Measurements from ENCODE around the gene AFAP1.

DNA sequence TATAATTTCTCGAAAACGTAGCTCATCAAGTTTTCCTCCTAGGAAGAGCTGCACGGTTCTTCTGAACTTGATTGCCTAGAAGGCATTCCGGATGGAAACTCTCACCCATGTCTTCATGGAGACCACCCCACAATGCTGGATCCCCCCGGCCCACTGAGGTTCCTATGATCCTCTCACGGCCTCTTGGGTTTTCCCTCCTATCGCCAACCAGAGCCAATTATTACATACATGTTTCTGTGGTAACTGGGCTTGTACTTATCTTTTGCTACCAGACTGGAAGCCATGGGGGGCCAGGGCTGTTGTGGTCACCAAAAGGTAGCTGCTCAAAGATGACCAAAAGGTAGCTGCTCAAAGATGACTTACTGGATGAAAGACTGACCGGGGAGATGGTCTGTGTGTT is 131.5 kb downstream of the AFAP1 start:
- TF ChIP-seq, protein P1, sequence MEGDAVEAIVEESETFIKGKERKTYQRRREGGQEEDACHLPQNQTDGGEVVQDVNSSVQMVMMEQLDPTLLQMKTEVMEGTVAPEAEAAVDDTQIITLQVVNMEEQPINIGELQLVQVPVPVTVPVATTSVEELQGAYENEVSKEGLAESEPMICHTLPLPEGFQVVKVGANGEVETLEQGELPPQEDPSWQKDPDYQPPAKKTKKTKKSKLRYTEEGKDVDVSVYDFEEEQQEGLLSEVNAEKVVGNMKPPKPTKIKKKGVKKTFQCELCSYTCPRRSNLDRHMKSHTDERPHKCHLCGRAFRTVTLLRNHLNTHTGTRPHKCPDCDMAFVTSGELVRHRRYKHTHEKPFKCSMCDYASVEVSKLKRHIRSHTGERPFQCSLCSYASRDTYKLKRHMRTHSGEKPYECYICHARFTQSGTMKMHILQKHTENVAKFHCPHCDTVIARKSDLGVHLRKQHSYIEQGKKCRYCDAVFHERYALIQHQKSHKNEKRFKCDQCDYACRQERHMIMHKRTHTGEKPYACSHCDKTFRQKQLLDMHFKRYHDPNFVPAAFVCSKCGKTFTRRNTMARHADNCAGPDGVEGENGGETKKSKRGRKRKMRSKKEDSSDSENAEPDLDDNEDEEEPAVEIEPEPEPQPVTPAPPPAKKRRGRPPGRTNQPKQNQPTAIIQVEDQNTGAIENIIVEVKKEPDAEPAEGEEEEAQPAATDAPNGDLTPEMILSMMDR (IDR thresholded peaks at IDR 0.05): no peak
- no peak for TF ChIP-seq EZH2 (IDR thresholded peaks at IDR 0.05; ENCODE audit: borderline replicate concordance, insufficient read depth, low read depth, low read length, poor library complexity, severe bottlenecking)

Data from B cell (primary cell).